ENCODE data around the gene PCDHGA11. TPM values are rescaled to one million over a fixed set of nuclear protein-coding genes. Genes with fewer than 3 reads are reported as not detected.

PCDHGA11 gene
- total and polyA plus RNA-seq, 2 of the 4 experiments (the other 2 are of a cell fraction), result 5.4 to 6.9 TPM

DNA sequence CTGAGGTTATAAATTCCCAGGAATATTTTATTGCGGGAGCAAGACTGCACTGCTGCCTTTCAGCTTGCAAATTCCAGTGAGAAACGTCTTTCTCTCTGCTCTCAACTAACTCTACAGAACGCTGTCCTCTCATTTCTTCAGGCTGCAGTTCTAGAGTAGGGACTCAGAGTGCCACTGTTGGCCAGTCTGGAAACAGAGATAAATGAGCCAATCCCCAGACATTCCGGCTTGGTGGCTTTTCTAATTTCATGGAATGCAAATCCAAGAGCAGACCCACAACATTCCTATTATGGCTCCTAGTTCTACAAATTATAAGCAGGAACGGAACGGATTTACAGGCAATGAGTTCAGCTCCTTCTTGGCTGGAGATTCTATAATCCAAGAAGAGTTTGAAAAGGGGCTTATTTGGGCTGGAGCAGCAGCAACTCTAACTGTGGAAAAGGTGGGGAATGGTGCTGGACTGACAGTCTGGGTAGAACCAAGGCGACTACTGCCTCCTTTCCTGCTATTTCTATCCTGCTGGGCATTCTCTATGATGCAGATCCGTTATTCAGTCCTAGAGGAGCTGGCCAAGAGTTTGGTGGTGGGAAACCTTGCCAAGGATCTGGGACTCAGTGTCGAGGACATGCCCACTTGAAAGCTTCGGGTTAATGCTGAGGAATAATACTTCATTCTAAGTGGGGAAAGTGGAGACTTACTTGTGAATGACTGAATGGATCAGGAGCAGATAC lies 18.7 kb downstream of the PCDHGA11 start:
- 76% methylated on average over 3 of the region's 10 CpGs; no CpG with 5 or more reads in 1 of the 2 experiments for WGBS, 2 experiments (ENCODE audit: extremely low coverage in 2 of 2, insufficient read length in 1 of 2)
- POLR2A ChIA-PET (ENCODE audit: unreplicated experiment), result no interaction called here
- Histone ChIP-seq H3K14ac (replicated peaks; ENCODE audit: low read depth, low read length) (no peak overlapping the region), H4K20me1 (ENCODE audit: insufficient read depth, low read length) (no peaks in the 10 kb centered on the region), H3K9me1 (ENCODE audit: insufficient read depth, low read length) (no peaks in the 10 kb centered on the region), H2AK5ac (ENCODE audit: low read depth, low read length) (no peak overlapping the region), H3K9ac (ENCODE audit: low read depth, low read length) (no peak overlapping the region), H3K9me3 (ENCODE audit: control insufficient read depth, insufficient read depth, low read length) (peaks cover 10% of the 10 kb centered on the region; the same call in 1 of the 2 replicates), H3K79me1 (ENCODE audit: low read depth in 1 of 2, low read length in 2 of 2) (peaks cover 24 to 30% of the 10 kb centered on the region in 2 experiments), H3K36me3 (ENCODE audit: control insufficient read depth, insufficient read depth, low read length) (peaks cover 11% of the 10 kb centered on the region), H3K27me3 (ENCODE audit: control insufficient read depth, insufficient read depth, low read length) (no peaks in the 10 kb centered on the region), H3K4me2 (ENCODE audit: low read depth, low read length) (no peak overlapping the region), H3K56ac (ENCODE audit: extremely low read depth, insufficient read depth, low read length) (no peak overlapping the region), H2BK20ac (ENCODE audit: low read depth, low read length) (no peak overlapping the region), H2BK5ac (ENCODE audit: low read depth, low read length, poor library complexity, severe bottlenecking) (no peak overlapping the region), H3K4me1 (ENCODE audit: control insufficient read depth, insufficient read depth, low read length) (peaks cover 2% of the 10 kb centered on the region; the same call in 1 of the 2 replicates), H3K23ac (ENCODE audit: low read depth, low read length) (no peak overlapping the region), H2AK9ac (replicated peaks; ENCODE audit: low read depth, low read length, poor library complexity) (no peak overlapping the region), H3K27ac (ENCODE audit: insufficient read depth, low read length) (no peak overlapping the region), H2AFZ (replicated peaks; ENCODE audit: low read length, poor library complexity) (no peak overlapping the region), H3K18ac (ENCODE audit: low read depth, low read length) (no peak overlapping the region), H4K91ac (ENCODE audit: insufficient read depth, low read depth, low read length) (no peak overlapping the region), H4K8ac (ENCODE audit: low read depth in 2 of 2, low read length in 2 of 2) (no peak overlapping the region), H3K4ac (ENCODE audit: low read depth, low read length) (no peak overlapping the region), H2BK120ac (ENCODE audit: low read depth, low read length) (no peak overlapping the region), H4K5ac (ENCODE audit: low read depth, low read length) (no peak overlapping the region), H3K4me3 (ENCODE audit: insufficient read depth, low read depth, low read length) (no peak overlapping the region), H2BK15ac (ENCODE audit: low read depth, low read length) (no peak overlapping the region)
- ATAC-seq (ENCODE audit: low read depth), result no peak
- CTCF ChIA-PET, result interaction anchor here (0.6 kb wide), 2 partner anchors 72 to 118 kb away, joined by 3 to 5 read pairs; no protein-coding TSS in a partner anchor
- in situ Hi-C loops (cut with MboI; ENCODE audit: low sequenced_read_pairs) (no loop called here), intact Hi-C loops (cut with micrococcal nuclease) (no loop called here), dilution Hi-C loops (cut with HindIII; ENCODE audit: low sequenced_read_pairs, unreplicated experiment) (no loop called here)
- BruUV-seq (replicated peaks), result no TSS peak
- no peak for DNase-seq
- TF ChIP-seq MAFK (IDR thresholded peaks at IDR 0.05; ENCODE audit: low read depth, low read length) (no peak), BHLHE40 (IDR thresholded peaks at IDR 0.05; ENCODE audit: low read depth, low read length) (no peak), CHD1 (IDR thresholded peaks at IDR 0.05; ENCODE audit: low read depth, low read length) (no peak), RAD21 (IDR thresholded peaks at IDR 0.05; ENCODE audit: low read length) (no peak), MXI1 (IDR thresholded peaks at IDR 0.05; ENCODE audit: borderline replicate concordance, low read depth, low read length) (no peak), CEBPB (IDR thresholded peaks at IDR 0.05; ENCODE audit: low read depth, low read length) (no peak), FOS (IDR thresholded peaks at IDR 0.05; ENCODE audit: low read depth, low read length) (no peak), NFE2L2 (IDR thresholded peaks at IDR 0.05; ENCODE audit: low read depth, low read length) (no peak)
- TF ChIP-seq, protein P1, sequence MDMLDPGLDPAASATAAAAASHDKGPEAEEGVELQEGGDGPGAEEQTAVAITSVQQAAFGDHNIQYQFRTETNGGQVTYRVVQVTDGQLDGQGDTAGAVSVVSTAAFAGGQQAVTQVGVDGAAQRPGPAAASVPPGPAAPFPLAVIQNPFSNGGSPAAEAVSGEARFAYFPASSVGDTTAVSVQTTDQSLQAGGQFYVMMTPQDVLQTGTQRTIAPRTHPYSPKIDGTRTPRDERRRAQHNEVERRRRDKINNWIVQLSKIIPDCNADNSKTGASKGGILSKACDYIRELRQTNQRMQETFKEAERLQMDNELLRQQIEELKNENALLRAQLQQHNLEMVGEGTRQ (IDR thresholded peaks at IDR 0.05; ENCODE audit: low read depth, low read length), result no peak
